Transverse colon (tissue), 4 donors: ENCODE data around the gene CYP8B1.

Source experiments
- POLR2AphosphoS5 ChIP-seq, 3 donors: sonication (generic); formaldehyde crosslinking; IDR thresholded peaks; one replicate each; pipeline ENCODE4 v1.6.1; 2016; ENCODE audit warnings: antibody characterized with exemption in 3 of 3
- TF ChIP-seq, protein P1 (sequence below), 5 experiments: fragments of 200-600 bp in 3 of 5; fragments of 450-650 bp in 2 of 5; sonication (generic) in 3 of 5; IDR thresholded peaks; 1 replicate in 2 of 5; 2 replicates in 3 of 5; pipeline ENCODE4 v1.5.1; 2016 to 2017; ENCODE audit warnings: antibody characterized with exemption in 5 of 5, inconsistent platforms in 3 of 5, mild to moderate bottlenecking in 2 of 5, moderate library complexity in 1 of 5

DNA sequence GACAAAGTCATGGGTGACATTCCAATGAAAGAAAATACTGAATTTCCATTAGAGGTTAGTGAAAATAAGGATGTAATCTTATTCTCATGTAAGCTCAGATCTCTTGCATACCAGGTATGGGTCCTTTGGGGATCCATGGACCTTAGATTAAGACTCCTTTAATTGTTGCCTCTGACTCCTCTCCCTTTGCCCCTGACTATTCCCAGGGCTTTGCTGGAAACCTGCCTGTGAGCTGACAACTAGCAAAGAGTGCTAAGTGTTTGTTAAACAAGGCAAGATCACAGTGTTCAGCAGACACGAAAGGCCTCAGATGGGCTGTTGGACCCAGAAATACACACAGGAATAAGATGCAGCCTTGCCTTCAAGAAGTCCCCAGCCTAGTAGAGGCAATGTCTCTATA is 34.3 kb downstream of the CYP8B1 start:
- TF ChIP-seq, protein P1, sequence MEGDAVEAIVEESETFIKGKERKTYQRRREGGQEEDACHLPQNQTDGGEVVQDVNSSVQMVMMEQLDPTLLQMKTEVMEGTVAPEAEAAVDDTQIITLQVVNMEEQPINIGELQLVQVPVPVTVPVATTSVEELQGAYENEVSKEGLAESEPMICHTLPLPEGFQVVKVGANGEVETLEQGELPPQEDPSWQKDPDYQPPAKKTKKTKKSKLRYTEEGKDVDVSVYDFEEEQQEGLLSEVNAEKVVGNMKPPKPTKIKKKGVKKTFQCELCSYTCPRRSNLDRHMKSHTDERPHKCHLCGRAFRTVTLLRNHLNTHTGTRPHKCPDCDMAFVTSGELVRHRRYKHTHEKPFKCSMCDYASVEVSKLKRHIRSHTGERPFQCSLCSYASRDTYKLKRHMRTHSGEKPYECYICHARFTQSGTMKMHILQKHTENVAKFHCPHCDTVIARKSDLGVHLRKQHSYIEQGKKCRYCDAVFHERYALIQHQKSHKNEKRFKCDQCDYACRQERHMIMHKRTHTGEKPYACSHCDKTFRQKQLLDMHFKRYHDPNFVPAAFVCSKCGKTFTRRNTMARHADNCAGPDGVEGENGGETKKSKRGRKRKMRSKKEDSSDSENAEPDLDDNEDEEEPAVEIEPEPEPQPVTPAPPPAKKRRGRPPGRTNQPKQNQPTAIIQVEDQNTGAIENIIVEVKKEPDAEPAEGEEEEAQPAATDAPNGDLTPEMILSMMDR (IDR thresholded peaks at IDR 0.05), result no peak
- TF ChIP-seq POLR2AphosphoS5 (IDR thresholded peaks at IDR 0.05), result no peak
